Inferior parietal cortex (tissue), 1 donor: ENCODE data around the gene KCNQ1.
"Not testable (repeated sequence)": the region's sequence is repeated elsewhere in the genome, so short reads cannot be mapped to it uniquely, and the experiment has no call there.

Experiments used
- DNase-seq: peaks from one replicate; pipeline ENCODE4 v3.0.0-alpha.2; 2016; ENCODE audit errors: extremely low spot score

KCNQ1 gene

GRCh38 chr11:2592559-2593392 is 148.0 kb downstream of the KCNQ1 start:
- DNase-seq, result no peak

GRCh38 chr11:2593393-2593950 is 148.7 kb downstream of the KCNQ1 start:
- DNase-seq, result no peak

- no peak for DNase-seq
These were observed 149.5 kb downstream of the KCNQ1 start for GRCh38 chr11:2594267-2594666.

- no peak for DNase-seq
These were observed 150.4 kb downstream of the KCNQ1 start for GRCh38 chr11:2595204-2595603.

GRCh38 chr11:2599561-2600189 is 154.9 kb downstream of the KCNQ1 start:
- no peak for DNase-seq

- DNase-seq, result no peak
These were observed 164.5 kb downstream of the KCNQ1 start for GRCh38 chr11:2609345-2609744.

GRCh38 chr11:2612884-2613571 is 168.2 kb downstream of the KCNQ1 start:
- DNase-seq, result no peak

- DNase-seq, result no peak
These were observed 177.1 kb downstream of the KCNQ1 start for GRCh38 chr11:2621894-2622293.

GRCh38 chr11:2625183-2625582 is 180.4 kb downstream of the KCNQ1 start:
- no peak for DNase-seq

GRCh38 chr11:2630679-2631078 is 185.9 kb downstream of the KCNQ1 start:
- DNase-seq, result no peak

GRCh38 chr11:2631161-2631560 is 186.4 kb downstream of the KCNQ1 start:
- DNase-seq, result no peak

GRCh38 chr11:2639763-2640162 is 195.0 kb downstream of the KCNQ1 start:
- not testable (repeated sequence) for DNase-seq

- DNase-seq, result no peak
These were observed 196.8 kb downstream of the KCNQ1 start for GRCh38 chr11:2641623-2642022.

- no peak for DNase-seq
These were observed 198.9 kb downstream of the KCNQ1 start for GRCh38 chr11:2643746-2644145.

GRCh38 chr11:2644844-2645778 is 200.3 kb downstream of the KCNQ1 start:
- DNase-seq, result no peak

GRCh38 chr11:2645779-2646118 is 200.9 kb downstream of the KCNQ1 start:
- DNase-seq, result no peak

GRCh38 chr11:2647167-2647566 is 202.4 kb downstream of the KCNQ1 start:
- no peak for DNase-seq

- no peak for DNase-seq
These were observed 203.1 kb downstream of the KCNQ1 start for GRCh38 chr11:2647953-2648352.

GRCh38 chr11:2649400-2649799 is 204.6 kb downstream of the KCNQ1 start:
- no peak for DNase-seq

- no peak for DNase-seq
These were observed 205.0 kb downstream of the KCNQ1 start for GRCh38 chr11:2649848-2650247.

GRCh38 chr11:2650343-2650867 is 205.6 kb downstream of the KCNQ1 start:
- DNase-seq, result no peak
